ENCODE data around the gene LMF2. TPM values are rescaled to one million over a fixed set of nuclear protein-coding genes. Genes with fewer than 3 reads are reported as not detected.

LMF2 gene
- total and polyA plus RNA-seq, 2 donors, result 21.4 to 61.3 TPM

GRCh38 chr22:50530877-50531545 lies 23.5 kb upstream of the LMF2 start:
- H3K27ac ChIP-seq (ENCODE audit: low read depth), result peak overlapping the region; percentile 84
- peaks cover 1% of the 10 kb centered on the region for H3K4me1 ChIP-seq (ENCODE audit: insufficient read depth)
- peak overlapping the region; percentile 55 for H3K4me3 ChIP-seq (ENCODE audit: low read depth, low read length)
- no peak for DNase-seq (ENCODE audit: extremely low spot score)
- WGBS, result 6% methylated on average over 53 of the region's 53 CpGs
- H3K36me3 ChIP-seq (ENCODE audit: insufficient read depth), result no peaks in the 10 kb centered on the region

- no peaks in the 10 kb centered on the region for H3K36me3 ChIP-seq (ENCODE audit: insufficient read depth)
- H3K4me1 ChIP-seq (ENCODE audit: insufficient read depth), result peaks cover 1% of the 10 kb centered on the region
- H3K4me3 ChIP-seq (ENCODE audit: low read depth, low read length), result peak overlapping the region; percentile 55
- WGBS, result 2% methylated on average over 21 of the region's 21 CpGs
- no peak for DNase-seq (ENCODE audit: extremely low spot score)
- peak overlapping the region; percentile 84 for H3K27ac ChIP-seq (ENCODE audit: low read depth)
Observed at GRCh38 chr22:50530580-50530876, 23.0 kb upstream of the LMF2 start.

- H3K4me3 ChIP-seq (ENCODE audit: low read depth, low read length), result peak within 1 kb of the TSS; percentile 55
- no peak for DNase-seq (ENCODE audit: extremely low spot score)
- 1% methylated on average over 92 of the region's 92 CpGs for WGBS
- peaks cover 1% of the 10 kb centered on the region for H3K4me1 ChIP-seq (ENCODE audit: insufficient read depth)
- H3K27ac ChIP-seq (ENCODE audit: low read depth), result peak within 1 kb of the TSS; percentile 84
- no peaks in the 10 kb centered on the region for H3K36me3 ChIP-seq (ENCODE audit: insufficient read depth)
Observed at GRCh38 chr22:50529897-50530579, 22.5 kb upstream of the LMF2 start, which contains the start of gene TYMP. TYMP (minus strand) TSS chr22:50530012; CDS start chr22:50529709, 303 bp downstream.

GRCh38 chr22:50529416-50529896 lies 22.0 kb upstream of the LMF2 start:
- WGBS, result 12% methylated on average over 50 of the region's 50 CpGs
- Histone ChIP-seq H3K4me3 (ENCODE audit: low read depth, low read length) (peak overlapping the region; percentile 55), H3K27ac (ENCODE audit: low read depth) (peak overlapping the region; percentile 31), H3K4me1 (ENCODE audit: insufficient read depth) (peaks cover 1% of the 10 kb centered on the region), H3K36me3 (ENCODE audit: insufficient read depth) (no peaks in the 10 kb centered on the region)
- DNase-seq (ENCODE audit: extremely low spot score), result no peak

- Histone ChIP-seq H3K27ac (ENCODE audit: low read depth) (no peak overlapping the region), H3K4me1 (ENCODE audit: insufficient read depth) (peaks cover 1% of the 10 kb centered on the region), H3K36me3 (ENCODE audit: insufficient read depth) (no peaks in the 10 kb centered on the region), H3K4me3 (ENCODE audit: low read depth, low read length) (no peak overlapping the region)
- no peak for DNase-seq (ENCODE audit: extremely low spot score)
- 56% methylated on average over 15 of the region's 15 CpGs for WGBS
Observed at GRCh38 chr22:50528682-50529415, 21.3 kb upstream of the LMF2 start.

GRCh38 chr22:50527921-50528681 lies 20.6 kb upstream of the LMF2 start:
- DNase-seq (ENCODE audit: extremely low spot score), result no peak
- Histone ChIP-seq H3K27ac (ENCODE audit: low read depth) (no peak overlapping the region), H3K36me3 (ENCODE audit: insufficient read depth) (no peaks in the 10 kb centered on the region), H3K4me3 (ENCODE audit: low read depth, low read length) (no peak overlapping the region), H3K4me1 (ENCODE audit: insufficient read depth) (peaks cover 1% of the 10 kb centered on the region)
- 90% methylated on average over 18 of the region's 18 CpGs for WGBS

GRCh38 chr22:50526834-50527801 lies 19.6 kb upstream of the LMF2 start:
- Histone ChIP-seq H3K27ac (ENCODE audit: low read depth) (peak overlapping the region; percentile 80), H3K4me1 (ENCODE audit: insufficient read depth) (peaks cover 1% of the 10 kb centered on the region), H3K4me3 (ENCODE audit: low read depth, low read length) (peak overlapping the region; percentile 72), H3K36me3 (ENCODE audit: insufficient read depth) (peaks cover 1% of the 10 kb centered on the region)
- DNase-seq (ENCODE audit: extremely low spot score), result no peak
- 52% methylated on average over 29 of the region's 29 CpGs for WGBS

GRCh38 chr22:50526108-50526833 lies 18.8 kb upstream of the LMF2 start:
- no peak for DNase-seq (ENCODE audit: extremely low spot score)
- WGBS, result 1% methylated on average over 77 of the region's 77 CpGs
- H3K27ac ChIP-seq (ENCODE audit: low read depth), result peak overlapping the region; percentile 80
- H3K36me3 ChIP-seq (ENCODE audit: insufficient read depth), result peaks cover 6% of the 10 kb centered on the region
- H3K4me3 ChIP-seq (ENCODE audit: low read depth, low read length), result peak overlapping the region; percentile 72
- peaks cover 1% of the 10 kb centered on the region for H3K4me1 ChIP-seq (ENCODE audit: insufficient read depth)

- no peak for DNase-seq (ENCODE audit: extremely low spot score)
- under 1% methylated on average over 32 of the region's 33 CpGs for WGBS
- peaks cover 7% of the 10 kb centered on the region for H3K36me3 ChIP-seq (ENCODE audit: insufficient read depth)
Observed at GRCh38 chr22:50525858-50526107, 18.3 kb upstream of the LMF2 start.

GRCh38 chr22:50525104-50525857 lies 17.8 kb upstream of the LMF2 start, which contains the start of gene SCO2:
SCO2 (minus strand) TSS chr22:50525598; CDS start chr22:50524411, 1,187 bp downstream.
- Histone ChIP-seq H3K4me3 (ENCODE audit: low read depth, low read length) (peak within 1 kb of the TSS; percentile 72), H3K4me1 (ENCODE audit: insufficient read depth) (no peaks in the 10 kb centered on the region), H3K27ac (ENCODE audit: low read depth) (peak within 1 kb of the TSS; percentile 80), H3K36me3 (ENCODE audit: insufficient read depth) (peaks cover 7% of the 10 kb centered on the region)
- DNase-seq (ENCODE audit: extremely low spot score), result peak; percentile 92
- under 1% methylated on average over 84 of the region's 84 CpGs for WGBS

More at GRCh38 chr22:50525858-50526107, 18.3 kb upstream of the LMF2 start:
- H3K27ac ChIP-seq (ENCODE audit: low read depth), result peak overlapping the region; percentile 80
- peak overlapping the region; percentile 72 for H3K4me3 ChIP-seq (ENCODE audit: low read depth, low read length)
- peaks cover 1% of the 10 kb centered on the region for H3K4me1 ChIP-seq (ENCODE audit: insufficient read depth)

- Histone ChIP-seq H3K4me3 (ENCODE audit: low read depth, low read length) (peak overlapping the region; percentile 72), H3K36me3 (ENCODE audit: insufficient read depth) (peaks cover 7% of the 10 kb centered on the region), H3K4me1 (ENCODE audit: insufficient read depth) (no peaks in the 10 kb centered on the region), H3K27ac (ENCODE audit: low read depth) (no peak overlapping the region)
- no peak for DNase-seq (ENCODE audit: extremely low spot score)
- WGBS, result 8% methylated on average over 19 of the region's 19 CpGs
Observed at GRCh38 chr22:50524676-50525103, 17.2 kb upstream of the LMF2 start.

All from urinary bladder (tissue), 4 donors.